OCI-LY3 (cell line): ENCODE results near the gene SMYD3.

ENCODE experiments used
- H2AFZ ChIP-seq: fragments of 200-600, 300-600 bp; shearing (Covaris generic); 2 replicates; pipeline ENCODE4 v1.6.0; 2014; ENCODE audit warnings: antibody characterized with exemption, low read depth, low read length
- H3K27ac ChIP-seq: fragments of 200-600, 300-600 bp; sonication (generic); 2 replicates; pipeline ENCODE4 v1.5.1; 2014; ENCODE audit warnings: mild to moderate bottlenecking, low read length, moderate library complexity, mixed read lengths
- H3K27me3 ChIP-seq: fragments of 200-600, 300-600 bp; sonication (generic); 2 replicates; pipeline ENCODE4 v1.6.1; 2014; ENCODE audit warnings: low read depth, low read length, mixed read lengths
- H3K36me3 ChIP-seq: fragments of 200-600, 300-600 bp; sonication (generic); replicated peaks from 2 replicates; pipeline ENCODE3; 2014; ENCODE audit warnings: low read depth, low read length, mixed read lengths
- H3K4me1 ChIP-seq: fragments of 300-600, 200-600 bp; sonication (generic); 2 replicates; pipeline ENCODE4 v1.6.1; 2014; ENCODE audit warnings: low read length, mixed read lengths
- H3K4me2 ChIP-seq: fragments of 200-600, 300-600 bp; sonication (generic); 2 replicates; pipeline ENCODE4 v1.6.1; 2014; ENCODE audit warnings: low read length, mixed read lengths
- H3K4me3 ChIP-seq: fragments of 300-600, 200-600 bp; sonication (generic); 2 replicates; pipeline ENCODE4 v1.5.1; 2014; ENCODE audit warnings: antibody characterized with exemption, mild to moderate bottlenecking, low read length, moderate library complexity
- H3K79me2 ChIP-seq: fragments of 300-600, 200-600 bp; shearing (Covaris generic); 2 replicates; pipeline ENCODE4 v1.6.1; 2014; ENCODE audit warnings: mild to moderate bottlenecking, low read length, mixed read lengths
- H3K9ac ChIP-seq: fragments of 300-600, 200-600 bp; shearing (Covaris generic); 2 replicates; pipeline ENCODE4 v1.6.0; 2014; ENCODE audit warnings: mild to moderate bottlenecking, low read length, moderate library complexity
- H3K9me3 ChIP-seq: fragments of 200-600, 300-600 bp; shearing (Covaris generic); 2 replicates; pipeline ENCODE4 v1.6.1; 2014; ENCODE audit warnings: low read length, mixed read lengths; ENCODE audit not compliant: insufficient read depth
- H4K20me1 ChIP-seq: fragments of 200-600, 300-600 bp; sonication (generic); 2 replicates; pipeline ENCODE4 v1.6.1; 2016; ENCODE audit warnings: low read length, mixed read lengths; ENCODE audit not compliant: insufficient read depth
- CTCF ChIP-seq: fragments of 200-600, 300-600 bp; sonication (generic); IDR thresholded peaks from 2 replicates; pipeline ENCODE4 v1.5.1; 2014; ENCODE audit warnings: antibody characterized with exemption, low read length, low read depth
- EZH2phosphoT487 ChIP-seq: fragments of 200-600 bp; shearing (Covaris generic); IDR thresholded peaks from 2 replicates; pipeline ENCODE4 v1.6.1; 2018; ENCODE audit warnings: antibody characterized with exemption, mixed run types, low read depth

SMYD3 gene

DNA sequence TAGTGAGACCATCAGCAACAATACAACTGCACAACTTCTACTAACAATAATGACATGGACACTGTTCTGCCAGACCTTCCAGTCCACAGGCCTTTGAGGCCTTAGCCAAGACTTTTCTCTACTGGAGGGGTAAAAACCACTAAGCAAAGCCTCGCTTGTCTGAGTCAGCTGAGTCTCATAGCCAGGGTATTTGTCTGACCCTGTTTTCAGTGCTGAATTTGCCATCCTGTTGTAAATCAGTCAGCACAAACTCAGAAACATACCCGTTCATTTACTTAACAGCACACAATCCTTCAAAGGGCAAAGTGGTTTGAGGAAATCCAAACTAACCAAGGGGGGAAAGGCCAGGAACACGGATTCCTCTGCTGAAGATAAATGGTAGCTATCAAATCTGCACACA is 537.8 kb downstream of the SMYD3 start:
- Histone ChIP-seq H3K79me2 (no peaks in the 10 kb centered on the region), H3K4me1 (no peaks in the 10 kb centered on the region), H3K36me3 (no peaks in the 10 kb centered on the region), H3K9ac (no peak overlapping the region), H3K27ac (no peak overlapping the region), H3K27me3 (no peaks in the 10 kb centered on the region), H4K20me1 (no peaks in the 10 kb centered on the region), H3K4me2 (no peak overlapping the region), H2AFZ (no peak overlapping the region), H3K9me3 (no peaks in the 10 kb centered on the region), H3K4me3 (no peak overlapping the region)
- no peak for TF ChIP-seq EZH2phosphoT487
- TF ChIP-seq CTCF = no peak

- Histone ChIP-seq H3K4me1 (no peaks in the 10 kb centered on the region), H3K4me3 (no peak overlapping the region), H3K9ac (no peak overlapping the region), H3K79me2 (no peaks in the 10 kb centered on the region), H3K27me3 (no peaks in the 10 kb centered on the region), H4K20me1 (no peaks in the 10 kb centered on the region), H2AFZ (no peak overlapping the region), H3K9me3 (no peaks in the 10 kb centered on the region), H3K4me2 (no peak overlapping the region), H3K36me3 (no peaks in the 10 kb centered on the region), H3K27ac (no peak overlapping the region)
- TF ChIP-seq EZH2phosphoT487 = no peak
- no peak for TF ChIP-seq CTCF
Observed at GRCh38 chr1:245968775-245969174, 538.3 kb downstream of the SMYD3 start.

DNA sequence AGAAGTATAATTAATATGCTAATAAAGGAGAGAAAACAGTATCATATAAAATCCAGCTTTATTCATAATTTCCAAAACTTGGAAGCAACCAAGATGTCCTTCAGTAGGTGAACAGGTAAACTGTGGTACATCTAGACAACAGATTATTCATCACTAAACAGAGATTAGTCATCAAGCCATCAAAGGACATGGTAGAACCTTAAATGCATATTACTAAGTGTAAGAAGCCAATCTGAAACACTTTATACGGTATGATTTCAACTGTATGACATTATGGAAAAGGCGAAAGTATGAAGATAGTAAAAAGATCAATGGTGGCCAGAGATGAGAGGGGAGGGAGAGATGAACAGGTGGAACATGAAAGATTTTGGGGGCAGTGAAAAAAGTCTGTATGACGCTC is 541.7 kb downstream of the SMYD3 start:
- Histone ChIP-seq H3K4me3 (no peak overlapping the region), H3K27ac (no peak overlapping the region), H3K4me2 (no peak overlapping the region), H2AFZ (no peak overlapping the region), H3K4me1 (no peaks in the 10 kb centered on the region), H3K27me3 (no peaks in the 10 kb centered on the region), H3K36me3 (no peaks in the 10 kb centered on the region), H3K9ac (no peak overlapping the region), H3K9me3 (no peaks in the 10 kb centered on the region), H3K79me2 (no peaks in the 10 kb centered on the region), H4K20me1 (no peaks in the 10 kb centered on the region)
- TF ChIP-seq CTCF (no peak), EZH2phosphoT487 (no peak)

- Histone ChIP-seq H3K9ac (no peak overlapping the region), H4K20me1 (no peaks in the 10 kb centered on the region), H3K79me2 (no peaks in the 10 kb centered on the region), H3K4me2 (no peak overlapping the region), H3K4me3 (no peak overlapping the region), H3K4me1 (no peaks in the 10 kb centered on the region), H3K36me3 (no peaks in the 10 kb centered on the region), H3K27me3 (no peaks in the 10 kb centered on the region), H3K27ac (no peak overlapping the region), H2AFZ (no peak overlapping the region), H3K9me3 (no peaks in the 10 kb centered on the region)
- TF ChIP-seq CTCF (no peak), EZH2phosphoT487 (no peak)
Observed at GRCh38 chr1:245963649-245964048, 543.4 kb downstream of the SMYD3 start.
